Hepatocyte (in vitro differentiated cells): ENCODE data around the gene NAIF1. TPM values are rescaled to one million over a fixed set of nuclear protein-coding genes. Genes with fewer than 3 reads are reported as not detected.

Experiments
- DNase-seq: peaks from one replicate; pipeline ENCODE4 v3.0.0-alpha.2; 2016; ENCODE audit warnings: low spot score
- H2AFZ ChIP-seq: fragments of 200-600 bp; sonication (generic); 2 replicates; pipeline ENCODE4 v1.6.0; 2016; ENCODE audit warnings: antibody characterized with exemption, mild to moderate bottlenecking
- H3K27ac ChIP-seq: fragments of 200-600 bp; sonication (generic); 2 replicates; pipeline ENCODE4 v1.5.1; 2016; ENCODE audit warnings: mild to moderate bottlenecking
- H3K27me3 ChIP-seq: fragments of 200-600 bp; sonication (generic); 2 replicates; pipeline ENCODE4 v1.6.1; 2016
- H3K36me3 ChIP-seq: fragments of 200-600 bp; sonication (generic); replicated peaks from 2 replicates; pipeline ENCODE4 v1.5.1; 2016; ENCODE audit warnings: low read depth; ENCODE audit not compliant: insufficient read depth
- H3K4me1 ChIP-seq: fragments of 200-600 bp; sonication (generic); 2 replicates; pipeline ENCODE4 v1.5.1; 2016; ENCODE audit warnings: mild to moderate bottlenecking, moderate library complexity; ENCODE audit not compliant: insufficient read depth
- H3K4me2 ChIP-seq: fragments of 200-600 bp; sonication (generic); 2 replicates; pipeline ENCODE4 v1.6.0; 2016
- H3K4me3 ChIP-seq: fragments of 200-600 bp; sonication (generic); 2 replicates; pipeline ENCODE4 v1.5.1; 2016; ENCODE audit warnings: mild to moderate bottlenecking
- H3K79me2 ChIP-seq: fragments of 200-600 bp; sonication (generic); 2 replicates; pipeline ENCODE4 v1.6.0; 2017; ENCODE audit warnings: mild to moderate bottlenecking
- H3K9me2 ChIP-seq: fragments of 200-600 bp; sonication (generic); replicated peaks from 2 replicates; pipeline ENCODE4 v1.6.0; 2017; ENCODE audit warnings: mild to moderate bottlenecking; ENCODE audit not compliant: insufficient read depth
- H3K9me3 ChIP-seq: fragments of 200-600 bp; sonication (generic); 2 replicates; pipeline ENCODE4 v1.5.1; 2016; ENCODE audit warnings: low read depth, mild to moderate bottlenecking
- H4K20me1 ChIP-seq: fragments of 200-600 bp; sonication (generic); 2 replicates; pipeline ENCODE4 v1.6.0; 2016; ENCODE audit warnings: mild to moderate bottlenecking; ENCODE audit not compliant: insufficient read depth, poor library complexity, severe bottlenecking
- EZH2 ChIP-seq: fragments of 200-600 bp; sonication (generic); IDR thresholded peaks from 2 replicates; pipeline ENCODE4 v1.6.1; 2016; ENCODE audit warnings: antibody characterized with exemption, mild to moderate bottlenecking, borderline replicate concordance
- EZH2phosphoT487 ChIP-seq: fragments of 200-600 bp; sonication (generic); IDR thresholded peaks from one replicate; pipeline ENCODE4 v1.6.1; 2018; ENCODE audit warnings: antibody characterized with exemption, mild to moderate bottlenecking, low read depth, moderate library complexity; ENCODE audit not compliant: unreplicated experiment, severe bottlenecking
- WGBS: methylation state at CpG from one replicate; pipeline ENCODE4 v1.1.6; 2016; ENCODE audit warnings: low lambda C conversion rate; ENCODE audit errors: missing lambda C conversion rate; 5-methylcytosine and 5-hydroxymethylcytosine counted together
- polyA plus RNA-seq: library from polyadenylated mRNA; unstranded; fragments of >200 nt; fragmentation: Nextera tagmentation; extraction: Ambion mirVana; gene quantifications from 2 replicates; pipeline ENCODE4 v1.2.1, GENCODE V29; 2016
- total RNA-seq: library from RNA; depleted of rRNA; stranded (reverse); fragments of >200 nt; gene quantifications from 2 replicates; pipeline ENCODE4 v1.2.3, GENCODE V29; 2014
- TF ChIP-seq, protein P1 (sequence below): fragments of 200-600 bp; sonication (generic); IDR thresholded peaks from 2 replicates; pipeline ENCODE4 v1.5.1; 2016; ENCODE audit warnings: antibody characterized with exemption, mild to moderate bottlenecking; ENCODE audit not compliant: poor library complexity

The NAIF1 gene
- total and polyA plus RNA-seq, 2 experiments from 2014 or later = 8.0 to 10.3 TPM

DNA sequence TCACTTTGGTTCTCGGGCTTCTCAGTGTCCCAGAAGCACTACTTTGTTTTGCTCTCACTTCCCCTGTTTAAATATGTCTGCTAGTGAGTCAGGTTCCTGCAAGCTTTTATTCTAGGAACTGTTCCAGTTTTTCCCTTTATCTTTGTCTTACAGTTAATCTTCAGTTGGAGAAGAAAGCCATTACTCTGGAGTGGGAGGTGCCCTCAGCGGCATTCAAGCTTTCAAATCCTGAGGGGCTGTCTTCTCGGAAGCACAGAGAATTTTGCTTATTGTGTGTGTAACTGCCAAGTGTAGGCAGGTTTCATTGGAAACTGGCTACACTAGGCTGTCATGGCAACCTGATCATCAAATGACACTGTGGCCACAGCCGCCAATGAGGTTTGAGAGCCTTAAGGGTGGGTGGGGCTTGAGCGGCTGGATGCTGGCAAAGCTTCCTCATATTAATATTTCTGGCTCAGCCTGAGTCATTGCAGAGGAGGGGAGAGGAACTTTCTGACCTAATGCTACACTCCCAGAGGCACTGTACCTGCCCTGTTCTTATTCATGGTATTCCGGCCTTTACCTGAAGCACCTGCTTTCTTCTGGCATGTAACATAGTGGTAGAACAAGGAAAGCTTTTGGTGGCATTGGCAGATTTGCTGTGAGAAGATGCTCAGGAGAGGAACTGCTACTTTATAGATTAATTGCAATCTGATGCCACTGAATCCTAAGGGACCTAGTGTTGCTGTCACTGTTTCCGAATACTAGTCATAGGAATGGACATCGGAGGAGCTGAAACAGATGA lies 27.2 kb upstream of the NAIF1 start:
- WGBS = 45% methylated on average over 8 of the region's 8 CpGs
- H2AFZ ChIP-seq = no peak overlapping the region
- peaks cover 32% of the 10 kb centered on the region for H3K4me1 ChIP-seq
- no peak for TF ChIP-seq EZH2phosphoT487
- TF ChIP-seq, protein P1, sequence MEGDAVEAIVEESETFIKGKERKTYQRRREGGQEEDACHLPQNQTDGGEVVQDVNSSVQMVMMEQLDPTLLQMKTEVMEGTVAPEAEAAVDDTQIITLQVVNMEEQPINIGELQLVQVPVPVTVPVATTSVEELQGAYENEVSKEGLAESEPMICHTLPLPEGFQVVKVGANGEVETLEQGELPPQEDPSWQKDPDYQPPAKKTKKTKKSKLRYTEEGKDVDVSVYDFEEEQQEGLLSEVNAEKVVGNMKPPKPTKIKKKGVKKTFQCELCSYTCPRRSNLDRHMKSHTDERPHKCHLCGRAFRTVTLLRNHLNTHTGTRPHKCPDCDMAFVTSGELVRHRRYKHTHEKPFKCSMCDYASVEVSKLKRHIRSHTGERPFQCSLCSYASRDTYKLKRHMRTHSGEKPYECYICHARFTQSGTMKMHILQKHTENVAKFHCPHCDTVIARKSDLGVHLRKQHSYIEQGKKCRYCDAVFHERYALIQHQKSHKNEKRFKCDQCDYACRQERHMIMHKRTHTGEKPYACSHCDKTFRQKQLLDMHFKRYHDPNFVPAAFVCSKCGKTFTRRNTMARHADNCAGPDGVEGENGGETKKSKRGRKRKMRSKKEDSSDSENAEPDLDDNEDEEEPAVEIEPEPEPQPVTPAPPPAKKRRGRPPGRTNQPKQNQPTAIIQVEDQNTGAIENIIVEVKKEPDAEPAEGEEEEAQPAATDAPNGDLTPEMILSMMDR = no peak
- no peak for TF ChIP-seq EZH2
- H3K4me3 ChIP-seq = no peak overlapping the region
- H3K27ac ChIP-seq = peak overlapping the region; percentile 88
- H3K79me2 ChIP-seq = peaks cover 72% of the 10 kb centered on the region
- H3K36me3 ChIP-seq = no peaks in the 10 kb centered on the region
- H3K27me3 ChIP-seq = no peaks in the 10 kb centered on the region
- peak overlapping the region; percentile 26 for H3K4me2 ChIP-seq
- H3K9me3 ChIP-seq = no peaks in the 10 kb centered on the region
- H4K20me1 ChIP-seq = no peaks in the 10 kb centered on the region
- DNase-seq = peak; percentile 96
- H3K9me2 ChIP-seq = no peaks in the 10 kb centered on the region

DNA sequence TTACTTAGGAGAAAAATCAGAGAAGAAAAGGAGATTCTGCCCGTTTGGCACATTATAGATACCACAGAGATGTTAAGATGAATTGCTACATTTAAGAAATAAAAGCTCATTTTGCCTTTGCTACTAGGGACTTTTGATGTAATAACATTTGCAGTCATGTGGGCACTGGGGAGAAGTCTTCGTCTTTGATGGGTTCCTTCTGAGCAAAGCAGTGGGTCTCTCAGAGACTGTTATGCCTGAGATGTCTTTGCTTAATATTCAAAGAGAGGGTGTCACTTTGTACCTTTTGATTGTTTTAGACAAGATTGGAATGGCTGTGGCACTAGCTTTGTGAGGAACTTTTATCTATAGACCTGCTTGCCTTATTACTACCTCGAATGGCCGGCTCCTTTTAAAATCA lies 25.9 kb upstream of the NAIF1 start:
- no peak for DNase-seq
- H3K27me3 ChIP-seq = no peaks in the 10 kb centered on the region
- 86% methylated on average over 4 of the region's 4 CpGs for WGBS
- H4K20me1 ChIP-seq = no peaks in the 10 kb centered on the region
- no peak overlapping the region for H2AFZ ChIP-seq
- H3K9me2 ChIP-seq = no peaks in the 10 kb centered on the region
- H3K9me3 ChIP-seq = no peaks in the 10 kb centered on the region
- H3K36me3 ChIP-seq = no peaks in the 10 kb centered on the region
- peak overlapping the region; percentile 88 for H3K27ac ChIP-seq
- TF ChIP-seq, protein P1 = no peak
- no peak for TF ChIP-seq EZH2phosphoT487
- no peak for TF ChIP-seq EZH2
- H3K4me3 ChIP-seq = no peak overlapping the region
- H3K4me1 ChIP-seq = peaks cover 28% of the 10 kb centered on the region
- peak overlapping the region; percentile 16 for H3K4me2 ChIP-seq
- peaks cover 82% of the 10 kb centered on the region for H3K79me2 ChIP-seq

DNA sequence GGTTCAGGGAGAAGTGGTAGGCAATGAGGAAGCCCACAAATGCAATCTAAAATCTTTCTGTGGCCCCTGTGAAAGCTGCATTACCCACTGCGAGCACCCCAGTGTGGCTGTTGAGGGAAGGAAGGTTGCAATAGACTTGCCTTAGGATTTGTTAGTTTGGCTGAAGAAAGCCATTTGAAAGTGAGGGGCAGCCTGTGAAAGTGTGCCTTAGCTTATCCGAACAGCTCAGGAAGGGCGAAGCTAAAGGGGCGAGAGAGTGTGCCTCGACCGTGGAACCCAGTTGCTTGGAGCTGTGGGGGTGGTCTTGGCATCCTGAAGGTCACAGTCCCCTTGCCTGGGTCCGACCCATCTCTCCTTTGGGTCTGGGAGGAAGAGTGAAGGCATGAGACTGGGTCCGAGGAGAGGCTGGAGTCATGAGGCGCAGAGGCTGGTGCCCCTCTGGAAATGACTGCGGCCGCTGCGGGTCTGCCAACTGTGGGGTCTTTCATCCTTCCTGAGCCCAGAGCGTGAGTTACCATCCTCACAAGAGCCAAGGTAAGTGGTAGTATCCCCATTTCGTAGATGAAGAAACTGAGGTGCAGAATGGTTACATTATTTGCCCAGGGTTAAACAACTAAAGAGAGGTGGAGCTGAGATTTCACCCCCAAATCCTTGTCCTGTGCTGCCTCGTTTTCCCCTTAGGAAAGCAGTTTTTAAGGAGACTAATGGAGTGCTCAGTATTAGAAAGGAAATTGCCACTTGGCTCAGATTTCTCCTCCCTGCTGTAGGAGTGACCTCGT lies 25.3 kb upstream of the NAIF1 start:
- Histone ChIP-seq H3K9me2 (no peaks in the 10 kb centered on the region), H3K36me3 (no peaks in the 10 kb centered on the region), H3K4me2 (no peak overlapping the region), H2AFZ (no peak overlapping the region), H3K4me3 (no peak overlapping the region), H4K20me1 (no peaks in the 10 kb centered on the region), H3K4me1 (peaks cover 25% of the 10 kb centered on the region), H3K79me2 (peaks cover 84% of the 10 kb centered on the region), H3K27ac (peak overlapping the region; percentile 88), H3K9me3 (no peaks in the 10 kb centered on the region), H3K27me3 (no peaks in the 10 kb centered on the region)
- 95% methylated on average over 15 of the region's 16 CpGs for WGBS
- no peak for DNase-seq
- TF ChIP-seq EZH2phosphoT487 (no peak), EZH2 (no peak)
- TF ChIP-seq, protein P1 = no peak
